22Rv1 (cell line): ENCODE results near the gene CYP4V2.

Source experiments
- H3K27ac ChIP-seq: fragments of 450-650 bp; 2 replicates; pipeline ENCODE4 v1.5.1; 2017
- ZFX ChIP-seq: fragments of 450-650 bp; IDR thresholded peaks from 2 replicates; pipeline ENCODE4 v1.6.1; 2017; ENCODE audit warnings: antibody characterized with exemption, borderline replicate concordance
- TF ChIP-seq, protein P1 (sequence below): fragments of 450-650 bp; IDR thresholded peaks from 2 replicates; pipeline ENCODE4 v1.5.1; 2017; ENCODE audit warnings: mild to moderate bottlenecking

CYP4V2 gene

DNA sequence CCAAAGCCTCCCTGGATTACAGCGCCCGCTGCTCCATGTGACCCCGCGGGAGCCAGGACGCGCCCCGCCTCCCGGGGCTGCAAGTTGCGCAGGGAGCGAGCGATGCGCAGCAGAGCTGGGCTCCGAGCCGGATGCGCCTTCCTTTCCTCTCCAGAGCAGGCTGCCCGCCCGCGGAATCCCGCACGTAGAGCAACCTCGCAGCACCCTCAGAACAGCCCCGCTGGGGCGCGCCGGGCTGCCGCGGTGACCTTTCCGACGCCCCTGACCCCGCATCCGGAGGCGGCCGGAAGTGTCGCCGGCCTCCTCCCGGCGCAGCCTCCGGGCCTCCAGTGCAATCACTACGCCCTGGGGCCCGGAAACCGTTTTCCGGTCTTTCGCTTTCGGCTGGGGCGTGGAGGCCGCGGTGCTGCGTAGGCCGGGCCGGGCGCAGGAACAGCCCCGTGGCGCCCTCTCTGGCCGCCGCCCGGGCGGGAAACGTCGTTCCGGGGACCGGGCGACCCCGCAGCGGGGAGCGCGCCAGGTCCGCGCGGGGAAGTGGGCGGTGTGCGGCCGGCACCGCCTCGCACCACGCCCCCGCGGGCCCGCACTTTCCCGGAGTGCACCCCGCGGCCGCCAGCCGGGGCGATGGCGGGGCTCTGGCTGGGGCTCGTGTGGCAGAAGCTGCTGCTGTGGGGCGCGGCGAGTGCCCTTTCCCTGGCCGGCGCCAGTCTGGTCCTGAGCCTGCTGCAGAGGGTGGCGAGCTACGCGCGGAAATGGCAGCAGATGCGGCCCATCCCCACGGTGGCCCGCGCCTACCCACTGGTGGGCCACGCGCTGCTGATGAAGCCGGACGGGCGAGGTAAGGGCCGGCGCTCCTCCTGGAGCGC lies at the start of gene CYP4V2:
Gene CYP4V2 (plus strand): TSS at position 368 of the 866 bp plus-strand sequence. CDS start 257 bp downstream, at position 625.
- peak within 1 kb of the TSS; percentile 83 for H3K27ac ChIP-seq
- no peak for TF ChIP-seq ZFX
- TF ChIP-seq, protein P1, sequence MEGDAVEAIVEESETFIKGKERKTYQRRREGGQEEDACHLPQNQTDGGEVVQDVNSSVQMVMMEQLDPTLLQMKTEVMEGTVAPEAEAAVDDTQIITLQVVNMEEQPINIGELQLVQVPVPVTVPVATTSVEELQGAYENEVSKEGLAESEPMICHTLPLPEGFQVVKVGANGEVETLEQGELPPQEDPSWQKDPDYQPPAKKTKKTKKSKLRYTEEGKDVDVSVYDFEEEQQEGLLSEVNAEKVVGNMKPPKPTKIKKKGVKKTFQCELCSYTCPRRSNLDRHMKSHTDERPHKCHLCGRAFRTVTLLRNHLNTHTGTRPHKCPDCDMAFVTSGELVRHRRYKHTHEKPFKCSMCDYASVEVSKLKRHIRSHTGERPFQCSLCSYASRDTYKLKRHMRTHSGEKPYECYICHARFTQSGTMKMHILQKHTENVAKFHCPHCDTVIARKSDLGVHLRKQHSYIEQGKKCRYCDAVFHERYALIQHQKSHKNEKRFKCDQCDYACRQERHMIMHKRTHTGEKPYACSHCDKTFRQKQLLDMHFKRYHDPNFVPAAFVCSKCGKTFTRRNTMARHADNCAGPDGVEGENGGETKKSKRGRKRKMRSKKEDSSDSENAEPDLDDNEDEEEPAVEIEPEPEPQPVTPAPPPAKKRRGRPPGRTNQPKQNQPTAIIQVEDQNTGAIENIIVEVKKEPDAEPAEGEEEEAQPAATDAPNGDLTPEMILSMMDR = peak; percentile 70

DNA sequence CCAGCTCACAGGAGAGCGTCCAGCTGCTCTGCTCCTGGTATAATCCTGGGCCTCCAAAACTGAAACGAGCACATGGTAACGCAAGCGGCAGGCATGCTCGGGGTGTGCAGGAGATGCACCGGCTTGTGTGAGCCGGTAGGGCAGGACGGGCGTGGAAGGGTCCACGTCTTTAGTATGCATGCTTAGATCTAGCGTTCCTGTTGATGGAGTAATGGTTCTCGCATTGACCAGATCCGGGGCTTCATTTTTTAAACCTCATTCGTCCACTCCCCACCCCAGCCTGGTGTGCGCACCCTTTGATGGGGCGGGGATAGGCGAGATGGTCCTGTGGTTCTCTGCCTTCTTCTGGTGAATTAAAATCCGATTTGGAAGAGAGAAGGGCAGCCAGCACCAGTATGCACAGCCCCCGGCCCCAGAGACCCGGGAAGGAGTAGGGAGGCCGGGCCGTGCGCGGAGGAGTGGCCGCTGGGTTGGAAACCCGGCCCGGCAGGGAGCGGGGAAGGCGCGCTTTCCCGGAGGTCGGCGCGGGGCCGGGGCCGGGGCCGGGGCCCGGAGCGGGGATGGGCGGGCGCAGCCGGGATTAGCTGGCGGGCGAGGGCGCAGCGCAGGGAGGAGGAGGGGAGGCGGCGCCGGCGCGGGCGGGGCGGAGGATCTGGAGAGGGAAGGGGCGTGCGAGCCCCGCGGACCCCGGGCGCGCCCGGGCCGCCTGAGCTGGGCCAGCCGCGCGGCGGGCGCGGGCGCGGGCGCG lies 47.0 kb upstream of the CYP4V2 start:
- TF ChIP-seq ZFX = no peak
- TF ChIP-seq, protein P1 = no peak
- peak overlapping the region; percentile 29; the same call in 1 of the 2 replicates for H3K27ac ChIP-seq

GRCh38 chr4:186144946-186145569 lies 46.3 kb upstream of the CYP4V2 start:
- H3K27ac ChIP-seq = peak overlapping the region; percentile 29; the same call in 1 of the 2 replicates
- no peak for TF ChIP-seq ZFX
- TF ChIP-seq, protein P1 = no peak

DNA sequence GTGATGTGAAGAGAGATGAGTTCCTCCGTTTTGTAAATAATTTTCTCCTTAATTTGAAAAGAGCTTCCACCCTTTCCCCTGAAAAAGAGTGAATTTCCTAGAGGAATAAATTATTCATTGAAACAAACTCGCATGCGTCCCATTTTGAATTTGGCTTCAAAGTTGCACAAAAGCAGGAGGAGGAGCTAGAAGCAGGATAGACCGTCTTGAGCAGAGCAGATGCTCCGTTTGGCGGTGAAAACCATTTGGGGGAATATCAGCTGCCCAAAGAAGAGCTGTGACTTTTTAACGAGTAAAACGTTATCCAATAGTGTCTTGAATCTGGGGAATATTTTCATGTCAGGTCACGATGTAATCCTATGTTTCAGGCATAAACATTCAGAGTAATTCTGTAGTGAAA lies 44.9 kb upstream of the CYP4V2 start:
- H3K27ac ChIP-seq = no peak overlapping the region
- TF ChIP-seq, protein P1 = no peak
- no peak for TF ChIP-seq ZFX

GRCh38 chr4:186148336-186148975 lies 42.9 kb upstream of the CYP4V2 start:
- H3K27ac ChIP-seq = no peak overlapping the region
- TF ChIP-seq, protein P1 = no peak
- TF ChIP-seq ZFX = no peak

GRCh38 chr4:186149872-186150271 lies 41.5 kb upstream of the CYP4V2 start:
- no peak for TF ChIP-seq ZFX
- TF ChIP-seq, protein P1 = peak; percentile 77
- no peak overlapping the region for H3K27ac ChIP-seq
